Spleen (tissue), 11 donors: ENCODE measurements around the gene MFN1. TPM values are rescaled to one million over a fixed set of nuclear protein-coding genes. Genes with fewer than 3 reads are reported as not detected.

Experiments used
- DNase-seq: peaks from one replicate; pipeline ENCODE4 v3.0.0-alpha.2; 2020
- H3K27ac ChIP-seq, 8 donors: fragments of 200-600 bp; sonication (generic) in 7 of 8; 1 replicate in 4 of 8; 2 replicates in 4 of 8; pipeline versions ENCODE4 v1.5.0 to v1.8.0; 2016 to 2021; ENCODE audit warnings: inconsistent platforms in 4 of 8, mild to moderate bottlenecking in 4 of 8, moderate library complexity in 1 of 8
- H3K27me3 ChIP-seq, 7 donors: fragments of 200-600 bp; sonication (generic) in 6 of 7; replicated peaks in 1 of 7; 1 replicate in 4 of 7; 2 replicates in 3 of 7; pipeline versions ENCODE4 v1.5.0 to v1.8.0; 2016 to 2021; ENCODE audit warnings: inconsistent platforms in 3 of 7, mild to moderate bottlenecking in 1 of 7
- H3K36me3 ChIP-seq, 6 donors: fragments of 200-600 bp; sonication (generic) in 5 of 6; 1 replicate in 4 of 6; 2 replicates in 2 of 6; pipeline versions ENCODE4 v1.5.0 to v1.8.0; 2016 to 2021; ENCODE audit warnings: inconsistent platforms in 2 of 6
- H3K4me1 ChIP-seq, 6 donors: fragments of 200-600 bp; sonication (generic) in 5 of 6; 1 replicate in 3 of 6; 2 replicates in 3 of 6; pipeline versions ENCODE4 v1.5.0 to v1.8.0; 2016 to 2021; ENCODE audit warnings: inconsistent platforms in 3 of 6
- H3K4me3 ChIP-seq, 8 donors: fragments of 200-600 bp; sonication (generic) in 7 of 8; 1 replicate in 4 of 8; 2 replicates in 4 of 8; pipeline versions ENCODE4 v1.5.0 to v1.8.0; 2016 to 2021; ENCODE audit warnings: inconsistent platforms in 4 of 8, mild to moderate bottlenecking in 4 of 8, moderate library complexity in 2 of 8
- H3K9me3 ChIP-seq, 8 donors: fragments of 200-600 bp; sonication (generic) in 7 of 8; 1 replicate in 4 of 8; 2 replicates in 4 of 8; pipeline versions ENCODE4 v1.5.0 to v1.8.0; 2016 to 2021; ENCODE audit warnings: inconsistent platforms in 4 of 8
- CTCF ChIP-seq, 11 experiments: fragments of 200-600 bp in 7 of 11; fragments of 450-650 bp in 4 of 11; sonication (generic) in 4 of 11; IDR thresholded peaks in 8 of 11; conservative IDR thresholded peaks in 3 of 11; 1 replicate in 7 of 11; 2 replicates in 4 of 11; pipeline versions ENCODE4 v1.4.0 to v1.8.0; 2016 to 2021; ENCODE audit warnings: antibody characterized with exemption in 11 of 11, inconsistent platforms in 4 of 11, mild to moderate bottlenecking in 1 of 11
- POLR2A ChIP-seq, 3 donors: fragments of 450-650 bp; IDR thresholded peaks; one replicate each; pipeline ENCODE4 v1.5.1; 2017; ENCODE audit warnings: antibody characterized with exemption in 3 of 3, mild to moderate bottlenecking in 1 of 3
- POLR2AphosphoS5 ChIP-seq, 3 donors: sonication (generic); formaldehyde crosslinking; IDR thresholded peaks; one replicate each; pipeline ENCODE4 v1.5.1; 2017; ENCODE audit warnings: antibody characterized with exemption in 3 of 3
- WGBS, 5 donors: extraction: QIAGEN DNeasy Blood & Tissue Kit in 3 of 5; methylation state at CpG; one replicate each; pipeline versions ENCODE4 v1.1.5 to v1.1.7; 2013 to 2018; 5-methylcytosine and 5-hydroxymethylcytosine counted together
- intact Hi-C: fragments of 100-400 bp; cut with DNase I; formaldehyde crosslinking; loops from one replicate; pipeline ENCODE4 v1.15.0; 2023; ENCODE audit warnings: low total_unique reads
- polyA plus RNA-seq, 3 donors: library from polyadenylated mRNA; stranded (reverse); fragments of 200-250 nt; gene quantifications; one replicate each; pipeline ENCODE4 v1.2.1, GENCODE V29; 2013
- total RNA-seq, 7 donors: library from RNA; depleted of rRNA in 3 of 7; stranded (reverse); fragments of >200 nt in 3 of 7; fragmentation: NEBNext Ultra II Directional in 4 of 7; extraction: Animal tissue kit (Norgen Biotek cat#: 25700) in 4 of 7; gene quantifications; one replicate each; pipeline versions ENCODE4 v1.1.0 to v1.2.1, GENCODE V29; 2016 to 2021
- donor health status: healthy with polysubstance abuse.
- donor health status: DM: no; HTN: no; CAD: no; lungs with moderate emphysema.
- donor health status: DM: no; HTN: no; CAD: no.
- donor health status: Bipolar disorder and iron deficiency.
- donor health status: healthy.
- donor health status: DM: no; HTN: no; CAD: no.
- donor health status: DM: yes; HTN: yes; CAD: no.

The MFN1 gene
- total and polyA plus RNA-seq, 10 donors: 19.0 to 74.4 (median 54.3) TPM

- Histone ChIP-seq H3K27me3 (no peaks in the 10 kb centered on the region), H3K4me1 (peaks cover 17 to 63% (median 40%) of the 10 kb centered on the region in 6 donors), H3K4me3 (no peak overlapping the region), H3K9me3 (no peaks in the 10 kb centered on the region), H3K27ac (no peak overlapping the region), H3K36me3 (peaks cover 0 to 7% (median under 1%) of the 10 kb centered on the region in 6 donors)
- DNase-seq: no peak
- no peak for TF ChIP-seq POLR2A (IDR thresholded peaks at IDR 0.05)
- no peak for TF ChIP-seq CTCF (IDR thresholded peaks at IDR 0.05 in 8 of 11, conservative IDR thresholded peaks at IDR 0.05 in 3 of 11)
- TF ChIP-seq POLR2AphosphoS5 (IDR thresholded peaks at IDR 0.05): no peak
- 97 to 100% (median 98%) methylated on average over 2 of the region's 2 CpGs for WGBS, 5 donors
- intact Hi-C loops: no loop called here
Observed at GRCh38 chr3:179430277-179430870, 82.9 kb downstream of the MFN1 start.

GRCh38 chr3:179432021-179432420, 84.5 kb downstream of the MFN1 start:
- peaks cover 23 to 80% (median 48%) of the 10 kb centered on the region in 6 donors for H3K4me1 ChIP-seq
- WGBS, 5 donors: 21 to 34% (median 30%) methylated on average over 3 of the region's 3 CpGs

GRCh38 chr3:179432451-179432850, 84.9 kb downstream of the MFN1 start:
- Histone ChIP-seq H3K27me3 (no peaks in the 10 kb centered on the region), H3K4me3 (peak overlapping the region in 1 of 8 donors; percentile 30), H3K4me1 (peaks cover 28 to 84% (median 53%) of the 10 kb centered on the region in 6 donors), H3K9me3 (no peaks in the 10 kb centered on the region), H3K27ac (peak overlapping the region in 6 of 8 donors; percentile 23 to 64 (median 57)), H3K36me3 (no peaks in the 10 kb centered on the region)
- intact Hi-C loops: no loop called here
- TF ChIP-seq POLR2A (IDR thresholded peaks at IDR 0.05) (no peak), CTCF (IDR thresholded peaks at IDR 0.05 in 8 of 11, conservative IDR thresholded peaks at IDR 0.05 in 3 of 11) (no peak), POLR2AphosphoS5 (IDR thresholded peaks at IDR 0.05) (no peak)
- DNase-seq: no peak
- 76 to 88% (median 79%) methylated on average over 1 of the region's 1 CpG for WGBS, 5 donors

More at GRCh38 chr3:179432021-179432420, 84.5 kb downstream of the MFN1 start:
- no peak for DNase-seq
- H3K36me3 ChIP-seq: no peaks in the 10 kb centered on the region
- no peaks in the 10 kb centered on the region for H3K9me3 ChIP-seq
- TF ChIP-seq POLR2AphosphoS5 (IDR thresholded peaks at IDR 0.05) (peak in 1 of 3 donors; percentile 37), CTCF (IDR thresholded peaks at IDR 0.05 in 8 of 11, conservative IDR thresholded peaks at IDR 0.05 in 3 of 11) (no peak)
- H3K27ac ChIP-seq: peak overlapping the region in 6 of 8 donors; percentile 23 to 64 (median 57)
- intact Hi-C loops: no loop called here
- H3K4me3 ChIP-seq: peak overlapping the region in 1 of 8 donors; percentile 30
- H3K27me3 ChIP-seq: no peaks in the 10 kb centered on the region

- intact Hi-C loops: no loop called here
- peaks cover 35 to 97% (median 65%) of the 10 kb centered on the region in 6 donors for H3K4me1 ChIP-seq
- no peak for DNase-seq
- no peak overlapping the region for H3K4me3 ChIP-seq
- no peak for TF ChIP-seq POLR2A (IDR thresholded peaks at IDR 0.05)
- no peak for TF ChIP-seq POLR2AphosphoS5 (IDR thresholded peaks at IDR 0.05)
- TF ChIP-seq CTCF (IDR thresholded peaks at IDR 0.05 in 8 of 11, conservative IDR thresholded peaks at IDR 0.05 in 3 of 11): no peak
- no peaks in the 10 kb centered on the region for H3K9me3 ChIP-seq
- peak overlapping the region in 5 of 8 donors; percentile 10 to 81 (median 70) for H3K27ac ChIP-seq
- H3K36me3 ChIP-seq: no peaks in the 10 kb centered on the region
- WGBS, 5 donors: 15 to 36% (median 23%) methylated on average over 3 of the region's 3 CpGs
- H3K27me3 ChIP-seq: no peaks in the 10 kb centered on the region
Observed at GRCh38 chr3:179436517-179436916, 89.0 kb downstream of the MFN1 start.
